ENCODE measurements around the gene PHRF1. TPM values are rescaled to one million over a fixed set of nuclear protein-coding genes. Genes with fewer than 3 reads are reported as not detected.

Gene PHRF1
- total RNA-seq, 1 donor from 2014 or later: 52.3 TPM

DNA sequence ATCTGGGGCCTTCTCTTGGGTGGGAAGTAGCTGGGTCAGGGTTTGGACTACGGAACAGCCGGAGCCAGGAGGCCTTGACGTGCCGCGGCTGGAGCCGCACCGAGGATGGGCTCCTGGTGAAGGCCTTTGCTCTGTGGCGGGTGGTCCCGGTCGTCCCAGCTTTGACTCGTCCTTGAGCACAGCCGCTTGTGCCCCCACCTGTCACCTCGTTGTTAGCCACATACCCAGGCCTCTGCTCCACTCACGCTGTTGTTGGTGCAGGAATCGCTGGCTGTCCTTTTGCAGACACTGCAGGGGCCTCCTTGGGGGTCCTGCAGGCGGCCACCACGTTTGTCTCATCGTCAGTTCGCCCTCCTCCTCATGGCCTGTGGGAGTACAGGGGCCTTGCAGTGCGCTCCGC, 17.1 kb downstream of the PHRF1 start:
- Mint-ChIP-seq H3K4me3 (no peak overlapping the region), H3K27me3 (ENCODE audit: low read depth) (no peaks in the 10 kb centered on the region), H3K9me3 (no peaks in the 10 kb centered on the region), H3K4me1 (no peaks in the 10 kb centered on the region), H3K36me3 (ENCODE audit: low read depth) (peaks cover 13% of the 10 kb centered on the region), H3K27ac (ENCODE audit: unreplicated experiment) (peak overlapping the region; percentile 4)
- DNase-seq (ENCODE audit: low read depth, low spot score): no peak
- TF ChIP-seq, protein P1, sequence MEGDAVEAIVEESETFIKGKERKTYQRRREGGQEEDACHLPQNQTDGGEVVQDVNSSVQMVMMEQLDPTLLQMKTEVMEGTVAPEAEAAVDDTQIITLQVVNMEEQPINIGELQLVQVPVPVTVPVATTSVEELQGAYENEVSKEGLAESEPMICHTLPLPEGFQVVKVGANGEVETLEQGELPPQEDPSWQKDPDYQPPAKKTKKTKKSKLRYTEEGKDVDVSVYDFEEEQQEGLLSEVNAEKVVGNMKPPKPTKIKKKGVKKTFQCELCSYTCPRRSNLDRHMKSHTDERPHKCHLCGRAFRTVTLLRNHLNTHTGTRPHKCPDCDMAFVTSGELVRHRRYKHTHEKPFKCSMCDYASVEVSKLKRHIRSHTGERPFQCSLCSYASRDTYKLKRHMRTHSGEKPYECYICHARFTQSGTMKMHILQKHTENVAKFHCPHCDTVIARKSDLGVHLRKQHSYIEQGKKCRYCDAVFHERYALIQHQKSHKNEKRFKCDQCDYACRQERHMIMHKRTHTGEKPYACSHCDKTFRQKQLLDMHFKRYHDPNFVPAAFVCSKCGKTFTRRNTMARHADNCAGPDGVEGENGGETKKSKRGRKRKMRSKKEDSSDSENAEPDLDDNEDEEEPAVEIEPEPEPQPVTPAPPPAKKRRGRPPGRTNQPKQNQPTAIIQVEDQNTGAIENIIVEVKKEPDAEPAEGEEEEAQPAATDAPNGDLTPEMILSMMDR (conservative IDR thresholded peaks at IDR 0.05): no peak

DNA sequence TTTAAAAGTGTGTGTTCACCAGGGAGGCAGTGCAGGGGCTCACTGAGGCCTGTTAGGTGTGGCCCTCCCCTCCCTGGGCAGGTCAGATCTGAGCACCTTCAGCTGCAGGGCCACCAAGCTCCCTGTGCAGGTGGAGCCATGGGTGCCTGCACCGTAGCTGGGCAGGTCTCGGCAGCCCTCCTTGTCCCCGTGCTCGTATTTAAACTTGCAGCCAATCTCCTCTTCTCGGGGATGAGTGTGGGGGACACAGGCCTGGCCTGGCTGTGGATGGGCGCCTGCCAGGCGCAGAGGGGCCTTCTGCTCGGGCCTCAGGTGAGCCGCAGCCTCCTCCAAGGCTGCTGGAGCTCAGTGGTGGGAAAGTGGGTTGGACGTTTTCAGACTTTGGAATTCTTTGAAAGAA, 19.1 kb downstream of the PHRF1 start:
- no peak for DNase-seq (ENCODE audit: low read depth, low spot score)
- Mint-ChIP-seq H3K9me3 (no peaks in the 10 kb centered on the region), H3K27me3 (ENCODE audit: low read depth) (no peaks in the 10 kb centered on the region), H3K4me3 (no peak overlapping the region), H3K4me1 (no peaks in the 10 kb centered on the region), H3K27ac (ENCODE audit: unreplicated experiment) (no peak overlapping the region), H3K36me3 (ENCODE audit: low read depth) (peaks cover 7% of the 10 kb centered on the region)
- TF ChIP-seq, protein P1 (conservative IDR thresholded peaks at IDR 0.05): no peak

DNA sequence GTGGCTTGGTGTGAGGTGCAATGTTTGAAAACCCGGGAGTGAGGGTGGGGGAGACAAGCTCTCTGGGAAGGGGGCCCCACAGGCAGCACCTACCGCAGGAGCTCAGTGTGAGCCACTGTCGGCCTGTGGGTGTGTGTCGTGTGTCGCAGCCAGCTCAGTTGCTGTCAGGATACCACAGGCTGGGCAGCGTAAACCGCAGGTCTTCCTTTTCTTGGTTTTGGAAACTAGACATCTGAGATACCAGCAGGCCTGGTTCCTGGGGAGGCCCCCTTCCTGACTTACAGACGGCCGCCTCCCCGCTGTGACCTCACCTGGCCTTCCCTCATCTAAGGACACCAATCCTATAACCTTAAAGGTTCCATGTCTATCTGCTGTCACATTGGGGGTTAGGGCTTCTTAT, 20.1 kb downstream of the PHRF1 start:
- TF ChIP-seq, protein P1 (conservative IDR thresholded peaks at IDR 0.05): no peak
- Mint-ChIP-seq H3K9me3 (no peaks in the 10 kb centered on the region), H3K27me3 (ENCODE audit: low read depth) (no peaks in the 10 kb centered on the region), H3K4me1 (no peaks in the 10 kb centered on the region), H3K27ac (ENCODE audit: unreplicated experiment) (peak overlapping the region; percentile 71), H3K36me3 (ENCODE audit: low read depth) (peaks cover 8% of the 10 kb centered on the region), H3K4me3 (no peak overlapping the region)
- DNase-seq (ENCODE audit: low read depth, low spot score): no peak

DNA sequence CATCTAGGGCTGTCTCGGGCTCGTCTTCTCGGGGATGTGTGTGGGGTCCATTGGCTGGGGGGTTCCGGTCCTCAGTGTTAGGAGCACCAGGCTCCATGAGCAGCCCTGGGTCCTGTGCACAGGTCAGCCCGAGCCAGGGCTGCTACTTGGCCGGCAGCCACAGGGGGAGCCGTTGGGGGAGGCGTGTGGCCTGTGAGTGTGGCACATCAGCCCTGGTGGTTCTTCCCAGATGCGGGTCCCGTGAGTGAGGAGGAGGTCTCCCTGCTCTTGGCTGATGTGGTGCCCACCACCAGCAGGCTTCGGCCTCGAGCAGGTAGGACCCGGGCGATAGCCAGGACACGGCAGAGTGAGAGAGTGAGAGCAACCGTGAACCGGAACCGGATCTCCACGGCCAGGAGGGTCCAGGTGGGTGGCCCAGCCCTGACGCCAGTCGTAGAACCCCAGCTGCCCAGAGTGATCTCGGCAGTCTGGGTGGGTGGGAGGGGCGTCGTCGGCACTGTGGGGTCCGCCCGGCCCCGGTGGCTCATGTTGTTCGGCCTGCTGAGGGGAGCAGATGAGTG, 21.0 kb downstream of the PHRF1 start:
- H3K27ac Mint-ChIP-seq (ENCODE audit: unreplicated experiment): no peak overlapping the region
- H3K36me3 Mint-ChIP-seq (ENCODE audit: low read depth): peaks cover 9% of the 10 kb centered on the region
- no peak overlapping the region for H3K4me3 Mint-ChIP-seq
- no peaks in the 10 kb centered on the region for H3K9me3 Mint-ChIP-seq
- TF ChIP-seq, protein P1 (conservative IDR thresholded peaks at IDR 0.05): peak; percentile 39
- DNase-seq (ENCODE audit: low read depth, low spot score): no peak
- no peaks in the 10 kb centered on the region for H3K27me3 Mint-ChIP-seq (ENCODE audit: low read depth)
- no peaks in the 10 kb centered on the region for H3K4me1 Mint-ChIP-seq

DNA sequence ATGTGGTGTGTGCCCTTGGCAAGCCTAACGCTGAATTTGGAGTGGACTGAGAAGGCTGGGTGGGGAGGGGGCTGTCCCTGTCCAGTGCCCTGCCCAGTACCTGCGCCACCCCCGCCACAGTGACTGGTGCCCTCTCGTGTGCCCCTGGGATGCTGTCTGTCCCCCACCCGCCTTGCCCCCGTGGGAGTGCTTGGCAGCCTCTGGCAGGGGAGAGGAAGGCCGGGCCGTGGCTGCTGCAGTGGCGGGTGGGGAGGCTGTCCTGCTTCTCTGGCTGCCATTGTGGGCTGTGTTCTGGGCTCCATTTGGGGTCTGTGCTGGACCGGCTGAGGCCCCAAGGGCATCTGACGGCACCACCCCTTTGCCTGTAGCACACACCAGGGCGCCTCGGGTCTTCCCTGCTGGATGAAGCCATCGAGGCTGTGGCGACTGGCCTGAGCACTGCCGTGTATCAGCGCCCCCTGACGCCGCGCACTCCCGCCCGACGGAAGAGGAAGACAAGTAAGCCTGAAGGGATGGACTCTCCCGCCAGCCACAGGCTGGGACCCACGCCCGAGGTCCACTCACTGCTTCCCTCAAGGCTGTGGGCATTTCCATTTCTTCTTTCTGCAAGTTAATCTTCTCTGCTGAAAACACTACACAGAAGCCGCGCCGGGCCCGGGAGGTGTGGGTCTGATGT, 21.9 kb downstream of the PHRF1 start:
- TF ChIP-seq, protein P1 (conservative IDR thresholded peaks at IDR 0.05): no peak
- no peak for DNase-seq (ENCODE audit: low read depth, low spot score)
- H3K9me3 Mint-ChIP-seq: no peaks in the 10 kb centered on the region
- H3K27ac Mint-ChIP-seq (ENCODE audit: unreplicated experiment): no peak overlapping the region
- no peaks in the 10 kb centered on the region for H3K4me1 Mint-ChIP-seq
- H3K4me3 Mint-ChIP-seq: no peak overlapping the region
- H3K27me3 Mint-ChIP-seq (ENCODE audit: low read depth): no peaks in the 10 kb centered on the region
- peaks cover 7% of the 10 kb centered on the region for H3K36me3 Mint-ChIP-seq (ENCODE audit: low read depth)
